Suppressor macrophage treated with lipopolysaccharide for 1 hour (primary cell): Measurements from ENCODE around the gene NAALADL2.
"Not testable (repeated sequence)": the region's sequence is repeated elsewhere in the genome, so short reads cannot be mapped to it uniquely, and the experiment has no call there.

ENCODE experiments used
- DNase-seq, 3 donors: peaks; one replicate each; pipeline ENCODE4 v3.0.0-alpha.2; 2020 to 2022

The NAALADL2 gene

GRCh38 chr3:175336406-175337133 is 477.4 kb downstream of the NAALADL2 start:
- DNase-seq, result no peak

- no peak for DNase-seq
Observed at GRCh38 chr3:175337631-175338030, 478.5 kb downstream of the NAALADL2 start.

- no peak for DNase-seq
Observed at GRCh38 chr3:175338775-175339535, 479.8 kb downstream of the NAALADL2 start.

- DNase-seq, result no peak
Observed at GRCh38 chr3:175340338-175341015, 481.3 kb downstream of the NAALADL2 start.

- DNase-seq, result no peak
Observed at GRCh38 chr3:175342196-175342595, 483.1 kb downstream of the NAALADL2 start.

- DNase-seq, result no peak
Observed at GRCh38 chr3:175343946-175344345, 484.8 kb downstream of the NAALADL2 start.

- no peak for DNase-seq
Observed at GRCh38 chr3:175346573-175347356, 487.6 kb downstream of the NAALADL2 start.

- no peak for DNase-seq
Observed at GRCh38 chr3:175349168-175349567, 490.0 kb downstream of the NAALADL2 start.

GRCh38 chr3:175355801-175356335 is 496.7 kb downstream of the NAALADL2 start:
- DNase-seq, result no peak

- no peak for DNase-seq
Observed at GRCh38 chr3:175356899-175357324, 497.8 kb downstream of the NAALADL2 start.

GRCh38 chr3:175357758-175358157 is 498.6 kb downstream of the NAALADL2 start:
- DNase-seq, result no peak

GRCh38 chr3:175358935-175359334 is 499.8 kb downstream of the NAALADL2 start:
- DNase-seq, result no peak

GRCh38 chr3:175370426-175370825 is 511.3 kb downstream of the NAALADL2 start:
- not testable (repeated sequence) for DNase-seq

GRCh38 chr3:175371187-175371586 is 512.1 kb downstream of the NAALADL2 start:
- not testable (repeated sequence) for DNase-seq

GRCh38 chr3:175374705-175375104 is 515.6 kb downstream of the NAALADL2 start:
- no peak for DNase-seq

- DNase-seq, result no peak
Observed at GRCh38 chr3:175378348-175378747, 519.2 kb downstream of the NAALADL2 start.

- DNase-seq, result no peak
Observed at GRCh38 chr3:175381685-175382084, 522.6 kb downstream of the NAALADL2 start.

GRCh38 chr3:175383371-175383770 is 524.2 kb downstream of the NAALADL2 start:
- no peak for DNase-seq

GRCh38 chr3:175383813-175384212 is 524.7 kb downstream of the NAALADL2 start:
- no peak for DNase-seq

- no peak for DNase-seq
Observed at GRCh38 chr3:175384569-175384968, 525.4 kb downstream of the NAALADL2 start.

- DNase-seq, result no peak
Observed at GRCh38 chr3:175386630-175387029, 527.5 kb downstream of the NAALADL2 start.

- no peak for DNase-seq
Observed at GRCh38 chr3:175389560-175389959, 530.4 kb downstream of the NAALADL2 start.

- DNase-seq, result no peak
Observed at GRCh38 chr3:175391601-175392000, 532.5 kb downstream of the NAALADL2 start.
